ENCODE data around the gene MAGEA8. TPM values are rescaled to one million over a fixed set of nuclear protein-coding genes. Genes with fewer than 3 reads are reported as not detected.

The MAGEA8 gene
- total and polyA plus RNA-seq, 2 donors (not counting 3 experiments of a cell fraction or from before 2014, with no cell fraction given), result not detected

DNA sequence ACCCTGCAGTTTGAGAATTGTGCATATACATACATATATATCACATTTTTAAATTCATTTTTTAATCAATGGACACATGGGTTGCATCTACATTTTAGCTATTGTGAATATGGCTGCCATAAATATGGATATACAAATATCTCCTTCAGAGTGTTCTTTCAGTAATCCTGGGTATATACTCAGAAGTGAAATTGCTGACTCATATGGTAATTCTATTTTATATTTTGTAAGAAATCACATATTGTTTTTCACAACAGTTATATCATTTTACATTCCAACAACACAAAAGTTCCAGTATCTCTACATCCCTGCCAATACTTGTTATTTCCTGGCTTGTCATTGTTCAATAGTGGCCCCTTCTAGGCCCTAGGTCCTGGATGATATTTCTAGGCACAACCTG is 27.7 kb downstream of the MAGEA8 start:
- Histone ChIP-seq H2AFZ (ENCODE audit: low read depth, low read length) (no peak overlapping the region), H4K20me1 (replicated peaks; ENCODE audit: control insufficient read depth, extremely low read depth, insufficient read depth, low read length) (no peaks in the 10 kb centered on the region), H3K36me3 (ENCODE audit: control insufficient read depth in 2 of 2, extremely low read depth in 1 of 2, insufficient read depth in 2 of 2, low read length in 2 of 2) (no peaks in the 10 kb centered on the region), H3K9me1 (replicated peaks; ENCODE audit: control insufficient read depth, extremely low read depth, insufficient read depth, low read length) (no peaks in the 10 kb centered on the region), H3K4me2 (ENCODE audit: insufficient read depth, low read length) (no peak overlapping the region), H3K4me3 (replicated peaks in 1 of 3; ENCODE audit: insufficient read depth in 1 of 3, low read depth in 1 of 3, low read length in 3 of 3) (no peak overlapping the region), H3K9me3 (replicated peaks; ENCODE audit: control insufficient read depth, insufficient read depth, low read length) (no peaks in the 10 kb centered on the region), H3K27me3 (ENCODE audit: control insufficient read depth in 2 of 2, insufficient read depth in 2 of 2, low read length in 2 of 2) (no peaks in the 10 kb centered on the region), H3K9ac (replicated peaks; ENCODE audit: extremely low read depth, insufficient read depth, low read length) (no peak overlapping the region), H3K79me2 (ENCODE audit: control insufficient read depth, insufficient read depth, low read length) (no peaks in the 10 kb centered on the region), H3K27ac (ENCODE audit: insufficient read depth, low read depth, low read length) (no peak overlapping the region), H3K4me1 (ENCODE audit: control insufficient read depth, extremely low read depth, insufficient read depth, low read length) (no peaks in the 10 kb centered on the region)
- CTCF ChIA-PET, result no interaction called here
- POLR2A ChIA-PET, result no interaction called here
- TF ChIP-seq GATA2 (IDR thresholded peaks at IDR 0.05; ENCODE audit: insufficient read depth, insufficient read length, low read depth, low read length) (no peak), POLR2AphosphoS5 (IDR thresholded peaks at IDR 0.05; ENCODE audit: insufficient read depth, low read depth, low read length) (no peak), POLR2A (IDR thresholded peaks at IDR 0.05; ENCODE audit: low read depth, low read length) (no peak), JUN (IDR thresholded peaks at IDR 0.05; ENCODE audit: borderline replicate concordance, insufficient read depth, insufficient read length, low read depth) (no peak), FOS (IDR thresholded peaks at IDR 0.05; ENCODE audit: borderline replicate concordance, insufficient read depth, low read length) (no peak), MYC (IDR thresholded peaks at IDR 0.05; ENCODE audit: low read depth, low read length) (no peak), EZH2 (IDR thresholded peaks at IDR 0.05; ENCODE audit: borderline replicate concordance, low read depth, low read length, severe bottlenecking) (no peak)
- TF ChIP-seq, protein P1, sequence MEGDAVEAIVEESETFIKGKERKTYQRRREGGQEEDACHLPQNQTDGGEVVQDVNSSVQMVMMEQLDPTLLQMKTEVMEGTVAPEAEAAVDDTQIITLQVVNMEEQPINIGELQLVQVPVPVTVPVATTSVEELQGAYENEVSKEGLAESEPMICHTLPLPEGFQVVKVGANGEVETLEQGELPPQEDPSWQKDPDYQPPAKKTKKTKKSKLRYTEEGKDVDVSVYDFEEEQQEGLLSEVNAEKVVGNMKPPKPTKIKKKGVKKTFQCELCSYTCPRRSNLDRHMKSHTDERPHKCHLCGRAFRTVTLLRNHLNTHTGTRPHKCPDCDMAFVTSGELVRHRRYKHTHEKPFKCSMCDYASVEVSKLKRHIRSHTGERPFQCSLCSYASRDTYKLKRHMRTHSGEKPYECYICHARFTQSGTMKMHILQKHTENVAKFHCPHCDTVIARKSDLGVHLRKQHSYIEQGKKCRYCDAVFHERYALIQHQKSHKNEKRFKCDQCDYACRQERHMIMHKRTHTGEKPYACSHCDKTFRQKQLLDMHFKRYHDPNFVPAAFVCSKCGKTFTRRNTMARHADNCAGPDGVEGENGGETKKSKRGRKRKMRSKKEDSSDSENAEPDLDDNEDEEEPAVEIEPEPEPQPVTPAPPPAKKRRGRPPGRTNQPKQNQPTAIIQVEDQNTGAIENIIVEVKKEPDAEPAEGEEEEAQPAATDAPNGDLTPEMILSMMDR (IDR thresholded peaks at IDR 0.05; ENCODE audit: extremely low read depth in 1 of 2, insufficient read depth in 1 of 2, low read depth in 1 of 2, low read length in 2 of 2), result no peak
- TF ChIP-seq, protein P2, sequence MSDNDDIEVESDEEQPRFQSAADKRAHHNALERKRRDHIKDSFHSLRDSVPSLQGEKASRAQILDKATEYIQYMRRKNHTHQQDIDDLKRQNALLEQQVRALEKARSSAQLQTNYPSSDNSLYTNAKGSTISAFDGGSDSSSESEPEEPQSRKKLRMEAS (IDR thresholded peaks at IDR 0.05; ENCODE audit: insufficient read depth, insufficient read length), result no peak
- no TSS peak for BruUV-seq (replicated peaks)
- no peak for FAIRE-seq
- intact Hi-C loops (cut with micrococcal nuclease), result no loop called here
- DNase-seq (ENCODE audit: low read depth, low spot score), result no peak
- dilution Hi-C loops (cut with MboI; ENCODE audit: extremely low pct_ligation_motif_present, low sequenced_read_pairs), result no loop called here

All from endothelial cell of umbilical vein (primary cell).